Epithelial cell of prostate (primary cell): ENCODE measurements around the gene HTRA3.
A peak's percentile ranks its signal among the peaks of the same experiment; 100 is the strongest.
"Not testable (repeated sequence)": the region's sequence is repeated elsewhere in the genome, so short reads cannot be mapped to it uniquely, and the experiment has no call there.

Experiments used
- DNase-seq: peaks from one replicate; pipeline ENCODE4 v3.0.0-alpha.2; 2011; ENCODE audit warnings: low read depth, low spot score
- H3K27ac ChIP-seq: fragments of 450-650 bp; 2 replicates; pipeline ENCODE4 v1.5.1; 2017; ENCODE audit warnings: mild to moderate bottlenecking

The HTRA3 gene

DNA sequence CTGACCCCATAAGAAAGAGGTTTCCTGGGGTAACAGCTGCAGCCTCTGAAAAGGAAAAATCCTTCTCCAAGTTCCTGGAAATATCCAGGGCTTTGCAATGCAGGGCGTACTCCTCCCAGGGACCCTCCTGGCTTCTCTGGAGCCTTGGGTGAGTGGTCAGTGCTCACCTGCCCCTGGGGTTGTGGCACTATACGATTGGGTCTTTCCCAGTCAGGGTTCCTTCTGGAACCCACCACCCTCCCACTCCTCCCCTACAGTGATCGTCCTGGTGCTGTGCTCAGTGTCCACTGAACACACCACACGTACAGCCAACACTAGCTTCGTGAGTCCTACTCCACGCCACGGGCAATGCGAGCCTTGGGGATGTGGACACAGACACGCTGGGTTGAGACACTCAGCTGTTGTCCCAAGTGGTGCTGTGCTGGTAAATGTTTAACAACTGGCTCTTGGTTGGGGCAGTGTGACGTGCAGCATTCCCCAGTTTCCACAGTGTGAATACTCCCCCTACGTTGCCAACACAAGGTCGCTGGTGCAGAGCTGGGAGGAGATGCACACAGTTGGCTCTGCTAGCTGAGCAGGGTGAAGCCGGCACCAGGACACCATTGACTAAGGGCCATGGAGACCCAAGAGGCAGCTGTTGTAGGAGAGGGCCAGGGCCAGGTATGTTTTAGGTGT is 65.4 kb downstream of the HTRA3 start:
- no peak overlapping the region for H3K27ac ChIP-seq
- no peak for DNase-seq

DNA sequence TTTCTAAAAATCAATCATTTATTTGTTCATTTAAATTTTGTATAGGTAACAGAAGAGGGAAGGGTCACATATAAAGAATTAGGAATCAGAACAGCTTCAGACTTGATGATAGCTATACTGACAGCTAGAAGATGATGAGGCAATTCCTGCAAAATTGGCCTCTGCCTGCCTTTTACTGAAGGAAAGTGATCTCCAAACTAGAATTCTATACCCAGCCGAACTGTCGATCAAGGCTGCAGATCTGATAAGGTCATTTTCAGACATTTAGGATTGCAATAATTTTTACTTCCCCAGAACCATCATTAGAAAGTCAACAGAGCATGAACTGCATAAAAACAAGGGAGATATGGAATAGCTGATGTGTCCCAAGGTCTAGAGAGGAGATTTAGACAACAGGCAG is 66.3 kb downstream of the HTRA3 start:
- H3K27ac ChIP-seq: peak overlapping the region; percentile 59
- no peak for DNase-seq

DNA sequence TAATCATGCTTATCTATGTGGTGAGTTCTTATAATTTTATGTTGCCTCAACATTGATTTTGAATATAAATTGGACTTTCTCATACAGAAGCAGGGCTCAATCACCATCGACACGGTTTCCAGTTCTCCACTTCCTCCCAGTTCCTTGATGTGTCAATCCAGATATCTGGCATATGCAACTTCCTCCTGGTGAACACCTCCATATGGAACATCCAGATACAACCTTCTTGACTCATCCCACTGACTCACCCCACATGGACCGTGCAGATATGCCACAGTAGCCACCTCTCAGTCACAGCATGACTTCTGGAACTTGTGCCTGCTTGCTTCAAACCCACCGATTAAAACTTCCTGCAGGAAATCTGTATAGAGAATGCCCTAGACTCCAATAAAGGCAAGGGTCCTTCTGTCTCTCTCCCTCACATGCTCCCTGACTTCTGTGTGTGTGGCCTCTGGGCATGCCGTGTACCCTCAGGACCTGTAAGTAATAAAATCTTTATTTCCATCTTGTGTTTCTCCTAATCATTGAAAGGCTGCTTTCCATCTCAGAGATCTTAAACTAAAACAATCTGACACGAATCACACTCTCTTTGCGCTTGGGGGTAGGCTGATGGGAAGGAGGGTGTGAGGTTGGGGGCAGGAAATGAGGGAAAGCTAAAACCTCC is 67.0 kb downstream of the HTRA3 start:
- peak overlapping the region; percentile 59 for H3K27ac ChIP-seq
- peak; percentile 83 for DNase-seq

DNA sequence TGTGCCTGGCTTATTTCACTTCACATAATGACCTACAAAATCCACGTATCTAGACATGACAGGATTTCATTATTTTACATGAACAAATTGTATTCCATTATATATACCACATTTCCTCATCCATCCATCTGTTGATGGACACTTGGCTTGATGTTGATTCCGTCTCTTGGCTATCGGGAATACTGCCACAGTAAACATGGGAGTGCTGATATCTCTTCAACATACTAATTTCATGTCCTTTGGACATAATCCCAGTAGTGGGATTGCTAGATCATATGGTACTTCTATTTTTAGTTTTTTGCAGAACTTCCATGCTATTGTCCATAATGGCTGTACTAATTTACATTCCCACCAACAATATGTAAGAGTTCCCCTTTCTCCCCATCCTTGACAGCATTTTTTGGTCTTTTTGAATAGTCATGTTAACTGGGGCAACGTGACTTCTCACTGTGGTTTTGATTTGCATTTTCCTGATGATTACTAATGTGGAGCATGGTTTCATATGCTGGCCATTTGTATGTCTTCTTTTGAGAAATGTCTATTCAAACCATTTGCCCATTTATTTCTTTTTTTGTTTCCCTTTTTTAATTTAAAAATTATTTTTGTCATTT is 68.9 kb downstream of the HTRA3 start:
- no peak for DNase-seq

DNA sequence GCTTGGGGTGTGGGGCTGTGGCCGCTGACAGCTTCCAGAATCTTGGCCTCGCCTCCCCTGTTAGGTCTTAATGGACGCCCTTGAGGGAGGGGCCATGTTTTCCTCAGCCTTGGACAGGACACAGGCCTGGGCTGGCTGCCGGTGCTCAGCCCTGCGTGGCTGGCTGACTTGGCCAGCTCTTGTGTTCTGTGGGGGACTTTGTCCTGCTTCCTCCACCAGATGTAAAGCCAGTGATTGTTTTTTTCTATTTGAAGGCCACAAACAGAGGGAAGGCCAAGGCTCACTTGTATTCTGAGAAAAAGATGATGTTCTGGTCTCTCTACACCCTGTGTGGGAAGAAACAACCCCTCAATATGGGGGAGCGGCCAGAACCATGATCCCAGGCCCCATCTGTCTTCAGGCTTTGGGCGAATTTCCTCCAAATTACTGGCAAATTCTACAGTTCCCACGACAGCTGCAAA is 71.3 kb downstream of the HTRA3 start:
- H3K27ac ChIP-seq: no peak overlapping the region
- no peak for DNase-seq

More for the DNA sequence above, 68.9 kb downstream of the HTRA3 start:
- H3K27ac ChIP-seq: no peak overlapping the region

DNA sequence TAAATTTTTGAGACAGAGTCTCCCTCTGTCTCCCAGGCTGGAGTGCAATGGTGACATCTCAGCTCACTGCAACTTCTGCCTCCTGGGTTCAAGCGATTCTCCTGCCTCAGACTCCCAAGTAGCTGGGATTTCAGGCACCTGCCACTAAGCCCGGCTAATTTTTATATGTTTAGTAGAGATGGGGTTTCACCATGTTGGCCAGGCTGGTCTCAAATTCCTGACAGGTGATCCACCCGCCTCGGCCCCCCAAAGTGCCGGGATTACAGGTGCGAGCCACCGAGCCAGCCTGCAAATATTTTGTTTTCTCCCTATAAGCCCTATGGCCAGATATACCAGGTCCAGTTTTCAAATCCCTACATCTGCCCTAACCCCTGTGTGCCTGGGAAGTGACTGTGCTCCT is 71.7 kb downstream of the HTRA3 start:
- H3K27ac ChIP-seq, DNase-seq: not testable (repeated sequence)

DNA sequence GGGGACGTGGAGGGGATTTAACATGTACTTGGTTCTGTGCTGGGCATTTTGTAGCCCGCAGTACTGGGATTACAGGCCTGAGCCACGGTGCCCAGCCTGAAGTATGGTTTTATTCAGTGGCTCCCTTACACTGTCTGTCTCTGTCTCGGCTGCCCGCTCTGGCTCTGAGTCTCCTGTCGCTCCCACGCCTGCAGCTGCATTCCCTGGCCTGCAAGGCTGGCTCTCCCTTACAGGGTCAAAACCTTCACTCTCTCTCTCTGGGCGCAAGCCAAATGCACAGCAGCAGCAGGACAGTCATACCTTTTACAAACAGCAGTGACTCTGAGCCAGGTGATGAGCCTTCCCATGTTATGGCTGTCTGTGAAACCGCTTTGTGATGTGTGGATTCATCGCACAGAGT is 72.1 kb downstream of the HTRA3 start:
- no peak overlapping the region for H3K27ac ChIP-seq
- DNase-seq: no peak

DNA sequence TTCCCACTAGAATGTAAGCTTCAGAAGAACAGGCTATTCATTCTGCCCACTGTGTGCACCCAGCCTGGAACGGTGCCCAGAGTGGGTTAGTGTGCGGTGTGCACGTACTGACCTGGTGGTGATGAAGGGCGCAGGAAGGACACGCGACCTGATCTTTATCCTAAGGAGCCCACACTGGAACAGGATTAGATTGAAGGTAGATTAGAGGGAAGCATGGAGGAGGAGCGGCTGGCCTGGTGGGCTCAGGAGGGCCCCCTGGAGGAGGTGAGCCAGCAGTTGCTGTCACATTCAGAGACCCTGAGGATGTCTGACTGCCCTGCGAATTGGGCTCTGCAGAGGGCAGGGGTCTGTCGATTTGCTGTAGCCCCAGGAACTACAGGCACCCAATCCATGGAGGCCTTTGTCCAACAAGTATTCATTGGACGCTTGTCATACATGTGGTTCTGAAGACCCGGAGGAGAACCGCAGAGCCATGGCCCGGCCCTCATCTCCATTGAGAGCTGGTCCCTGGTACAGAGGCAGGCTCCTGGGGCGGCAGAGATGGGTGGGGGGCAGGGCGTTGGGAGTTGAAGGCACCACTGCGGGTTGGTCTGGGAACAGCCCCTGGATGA is 73.2 kb downstream of the HTRA3 start:
- DNase-seq: no peak
- H3K27ac ChIP-seq: no peak overlapping the region

DNA sequence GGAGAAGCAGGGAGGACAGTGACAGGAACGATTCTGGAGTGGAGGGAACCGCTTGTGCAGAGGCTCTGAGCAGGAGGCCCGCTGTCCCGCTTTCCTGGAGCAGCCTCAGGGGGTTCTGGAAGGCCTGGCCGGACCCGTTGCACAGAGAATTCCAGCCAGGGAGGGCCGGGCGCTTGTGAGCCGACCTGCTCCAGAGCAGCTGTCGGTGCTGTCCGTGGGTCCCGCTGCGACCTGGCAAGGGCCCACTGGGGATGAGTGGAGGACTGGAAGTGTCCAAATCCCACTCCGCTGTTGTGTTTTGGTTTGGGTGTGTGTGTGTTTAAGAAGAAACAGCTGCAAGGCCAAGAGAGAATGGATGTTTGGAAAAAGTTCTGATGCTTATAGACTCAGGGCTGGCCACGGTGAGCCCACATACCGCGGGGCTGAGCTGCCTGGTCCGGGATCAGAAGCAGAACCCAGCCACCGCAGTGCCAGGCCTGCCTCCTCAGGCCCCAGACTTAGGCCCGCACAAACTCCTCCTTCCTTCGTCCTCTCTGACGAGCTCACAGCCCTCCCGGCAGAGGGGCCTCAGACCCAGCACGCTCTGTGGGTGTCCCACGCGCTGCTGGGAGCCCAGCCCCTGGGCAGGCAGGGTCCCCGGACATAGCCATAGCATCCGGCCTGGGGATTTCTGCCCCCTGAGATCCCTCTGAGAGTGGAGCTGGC is 73.9 kb downstream of the HTRA3 start:
- H3K27ac ChIP-seq: no peak overlapping the region
- no peak for DNase-seq

DNA sequence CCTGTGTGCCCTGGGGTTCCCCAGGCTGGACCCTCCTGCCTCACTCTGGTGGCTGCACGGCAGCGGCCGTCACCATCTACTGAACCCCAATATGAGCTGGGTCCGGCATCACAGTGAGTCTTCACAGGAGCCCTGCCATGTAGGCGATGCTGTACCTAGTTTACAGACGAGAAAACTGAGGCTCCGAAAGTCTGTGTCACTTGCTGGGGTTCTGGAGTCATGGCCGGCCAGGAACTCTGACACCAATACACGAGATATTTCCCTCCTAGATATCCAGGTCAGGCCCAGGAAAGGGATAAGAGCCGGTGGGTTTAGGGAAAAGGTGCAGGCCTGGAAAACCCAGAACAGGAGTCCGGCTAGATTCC is 74.4 kb downstream of the HTRA3 start:
- H3K27ac ChIP-seq: no peak overlapping the region
- DNase-seq: no peak

DNA sequence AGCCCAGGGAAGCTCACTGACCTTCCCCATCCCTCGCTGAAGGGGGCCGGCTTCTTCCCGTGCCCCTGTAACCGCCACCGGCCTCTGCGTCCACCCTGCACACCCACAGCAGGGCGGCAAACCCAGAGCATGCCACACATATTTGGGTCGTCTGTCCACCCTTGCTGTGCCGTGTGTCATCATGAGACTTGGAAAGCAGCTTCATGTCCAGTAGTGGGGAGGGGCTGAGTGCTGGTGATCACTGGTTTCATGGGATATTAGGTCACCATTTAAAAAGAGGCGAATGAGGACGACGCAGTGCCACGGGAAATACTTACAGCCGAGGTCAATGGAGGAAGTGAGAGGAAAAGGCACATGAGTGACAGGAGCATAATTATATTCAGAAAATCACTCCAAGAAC is 74.8 kb downstream of the HTRA3 start:
- DNase-seq: no peak
- no peak overlapping the region for H3K27ac ChIP-seq

DNA sequence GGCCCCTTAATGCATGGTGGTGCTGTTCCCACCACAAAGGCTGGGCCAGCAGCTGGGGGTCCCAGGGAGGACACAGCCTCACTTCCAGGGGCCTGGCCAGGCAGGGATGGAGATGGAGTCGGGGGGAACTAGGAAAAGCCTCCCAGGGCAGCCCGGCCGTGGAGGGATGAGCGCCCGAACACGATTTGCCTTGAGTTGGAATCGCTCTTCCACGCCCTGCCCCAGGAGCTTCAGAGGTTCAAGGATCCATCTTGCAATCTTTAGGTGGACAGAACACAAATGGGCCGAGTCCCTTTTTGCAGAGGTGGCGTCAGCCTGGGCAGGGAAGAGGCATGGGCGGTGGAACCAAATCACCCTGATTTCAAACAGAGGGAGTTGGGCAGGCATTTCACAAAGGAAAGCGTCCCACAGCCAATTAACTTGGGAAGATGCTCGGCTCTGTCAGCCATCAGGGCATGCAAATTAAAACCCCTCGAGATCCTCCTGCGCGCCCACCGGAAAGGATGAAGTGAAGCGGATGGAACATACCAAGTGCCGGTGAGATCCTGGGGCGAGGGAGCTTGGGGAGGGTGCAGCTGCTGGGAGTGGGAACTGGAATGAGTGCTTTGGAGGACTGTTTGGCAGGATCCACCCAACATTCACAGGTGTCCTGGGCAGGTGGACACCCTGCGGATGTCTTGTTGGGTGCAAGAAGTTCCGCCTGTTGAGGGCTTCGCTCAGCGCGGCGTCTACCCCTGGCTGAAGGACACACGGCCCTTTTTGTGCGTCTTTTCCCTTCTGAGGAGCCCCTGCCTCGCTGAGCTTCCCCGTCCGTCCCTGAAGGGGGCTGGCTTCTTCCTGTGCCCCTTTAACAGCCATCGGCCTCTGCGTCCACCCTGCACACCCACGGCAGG is 75.7 kb downstream of the HTRA3 start:
- H3K27ac ChIP-seq: no peak overlapping the region
- DNase-seq: no peak

DNA sequence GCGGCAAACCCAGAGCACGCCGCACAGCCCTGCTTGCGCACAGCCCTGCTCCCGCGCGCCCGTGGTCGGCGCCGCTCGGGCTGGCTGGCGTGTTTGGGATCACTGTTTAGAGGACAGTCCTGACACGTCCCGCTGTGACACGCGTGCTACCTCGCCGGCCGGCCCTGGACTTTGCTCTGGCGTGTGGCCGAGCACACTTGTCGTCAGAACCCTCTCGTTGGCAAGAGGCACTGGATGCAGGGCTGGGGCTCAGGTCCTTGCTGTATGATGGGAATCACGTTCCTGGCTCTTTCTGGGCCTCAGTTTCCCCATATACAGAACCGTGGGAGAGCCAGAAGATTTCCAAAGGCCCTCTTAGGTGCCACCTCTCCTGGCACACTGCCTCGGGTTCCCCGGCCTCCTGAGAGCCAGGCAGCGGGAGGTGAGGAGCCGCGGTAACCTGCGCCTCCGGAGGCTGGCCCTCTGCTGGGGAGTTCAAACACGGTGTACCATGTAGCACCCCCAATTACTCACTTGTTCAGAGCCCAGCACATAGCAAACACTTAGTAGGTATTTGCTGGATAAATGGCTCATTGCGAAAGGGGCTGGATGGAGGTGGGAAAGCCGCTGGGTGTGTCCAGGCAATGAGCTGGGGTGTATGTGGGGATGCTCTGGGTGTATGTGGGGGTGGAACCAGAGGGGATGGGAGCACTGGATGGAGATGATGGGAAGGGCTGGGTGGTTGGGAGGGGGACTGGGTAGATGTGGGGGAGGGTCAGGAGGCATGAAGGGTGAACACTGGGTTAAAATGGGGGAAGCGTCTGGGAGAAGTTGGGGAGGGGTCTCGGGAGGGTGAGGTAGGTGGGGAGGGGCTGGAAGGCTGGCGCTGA is 76.6 kb downstream of the HTRA3 start:
- DNase-seq: no peak
- no peak overlapping the region for H3K27ac ChIP-seq

DNA sequence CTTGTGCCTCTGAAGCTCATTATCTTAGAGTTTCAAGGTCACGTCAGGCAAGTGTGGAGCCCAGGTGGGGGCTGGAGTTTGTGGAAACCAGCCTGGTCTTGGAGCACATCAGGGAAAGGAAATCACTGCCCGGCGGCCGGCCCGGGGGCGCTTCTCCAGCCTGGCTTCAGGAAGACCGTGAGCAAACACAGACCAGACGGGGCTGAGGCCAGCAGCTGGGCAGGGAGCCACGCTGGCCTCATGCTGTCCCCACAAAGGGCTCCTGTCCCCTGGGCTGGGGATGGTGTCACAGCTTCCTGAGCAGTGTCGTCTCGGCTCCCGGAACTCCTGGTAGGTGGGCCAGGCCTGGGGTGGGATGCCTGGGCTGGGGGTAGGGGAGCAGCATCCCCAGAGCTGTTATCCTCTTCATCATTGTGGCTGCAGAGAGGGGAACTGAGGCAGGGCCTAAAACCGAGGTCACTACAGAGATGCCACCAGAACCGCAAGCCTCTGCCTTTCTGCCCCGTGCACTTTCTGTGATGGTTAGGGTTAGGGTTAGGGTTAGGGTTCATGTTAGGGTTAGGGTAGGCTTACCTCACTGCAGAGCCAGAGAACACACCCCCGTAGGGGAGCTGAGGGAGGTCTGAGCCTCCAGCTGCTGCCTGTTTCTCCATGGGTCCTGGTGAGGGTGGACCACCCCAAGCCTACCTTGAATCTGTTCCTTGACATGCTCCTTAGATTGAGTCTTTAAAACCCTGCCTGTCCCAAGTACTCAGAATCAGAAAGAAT is 77.5 kb downstream of the HTRA3 start:
- H3K27ac ChIP-seq: no peak overlapping the region
- no peak for DNase-seq

DNA sequence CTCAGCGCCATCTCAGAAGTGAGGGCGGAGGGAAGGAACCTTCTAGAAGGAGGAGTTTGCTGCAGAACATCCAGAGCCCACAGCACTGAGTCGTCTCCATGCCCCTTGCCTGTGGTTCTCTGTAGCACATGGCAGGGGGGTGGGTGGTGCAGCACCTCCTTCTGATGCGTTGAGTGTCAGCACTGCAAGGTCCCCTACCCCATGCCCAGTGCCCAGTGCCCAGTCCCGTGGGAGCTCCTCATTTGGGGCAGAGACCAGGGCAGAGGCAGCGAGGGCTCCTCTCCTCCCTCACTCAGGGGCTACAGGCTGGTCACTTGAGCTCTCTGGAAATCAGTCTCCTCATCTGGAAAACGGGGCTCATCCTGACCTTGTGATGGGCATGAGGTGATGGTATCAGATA is 78.1 kb downstream of the HTRA3 start:
- H3K27ac ChIP-seq: no peak overlapping the region
- DNase-seq: no peak

DNA sequence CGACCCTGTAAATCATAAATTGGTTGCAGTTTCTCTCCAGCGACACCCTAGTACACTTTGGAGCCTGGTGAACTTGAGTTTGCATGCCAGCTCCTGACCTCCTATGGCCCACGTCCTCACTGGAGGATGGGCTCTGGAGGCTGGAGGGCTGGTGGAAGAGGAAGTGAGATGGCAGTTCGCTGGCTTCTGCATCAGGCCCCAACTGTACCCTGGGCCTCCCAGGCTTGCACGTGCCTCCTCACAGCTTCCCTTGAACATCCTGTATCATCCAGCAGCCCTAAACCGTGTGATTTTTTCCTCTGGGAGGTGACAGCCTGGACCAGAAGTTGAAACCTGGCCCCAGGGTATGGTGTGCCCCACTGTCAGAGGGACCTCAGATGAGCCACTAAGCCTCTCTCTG is 78.5 kb downstream of the HTRA3 start:
- H3K27ac ChIP-seq: no peak overlapping the region
- DNase-seq: no peak

DNA sequence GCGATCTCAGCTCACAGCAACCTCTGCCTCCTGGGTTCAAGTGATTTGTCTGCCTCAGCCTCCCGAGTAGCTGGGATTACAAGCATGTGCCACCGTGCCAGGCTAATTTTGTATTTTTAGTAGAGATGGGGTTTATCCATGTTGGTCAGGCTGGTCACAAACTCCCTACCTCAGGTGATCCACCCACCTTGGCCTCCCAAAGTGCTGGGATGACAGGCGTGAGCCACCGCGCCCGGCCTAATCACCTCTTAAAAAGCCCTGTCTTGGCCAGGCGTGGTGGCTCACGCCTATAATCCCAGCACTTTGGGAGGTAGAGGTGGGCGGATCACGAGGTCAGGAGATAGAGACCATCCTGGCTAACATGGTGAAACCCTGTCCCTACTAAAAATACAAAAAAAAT is 79.7 kb downstream of the HTRA3 start:
- not testable (repeated sequence) for DNase-seq, H3K27ac ChIP-seq

DNA sequence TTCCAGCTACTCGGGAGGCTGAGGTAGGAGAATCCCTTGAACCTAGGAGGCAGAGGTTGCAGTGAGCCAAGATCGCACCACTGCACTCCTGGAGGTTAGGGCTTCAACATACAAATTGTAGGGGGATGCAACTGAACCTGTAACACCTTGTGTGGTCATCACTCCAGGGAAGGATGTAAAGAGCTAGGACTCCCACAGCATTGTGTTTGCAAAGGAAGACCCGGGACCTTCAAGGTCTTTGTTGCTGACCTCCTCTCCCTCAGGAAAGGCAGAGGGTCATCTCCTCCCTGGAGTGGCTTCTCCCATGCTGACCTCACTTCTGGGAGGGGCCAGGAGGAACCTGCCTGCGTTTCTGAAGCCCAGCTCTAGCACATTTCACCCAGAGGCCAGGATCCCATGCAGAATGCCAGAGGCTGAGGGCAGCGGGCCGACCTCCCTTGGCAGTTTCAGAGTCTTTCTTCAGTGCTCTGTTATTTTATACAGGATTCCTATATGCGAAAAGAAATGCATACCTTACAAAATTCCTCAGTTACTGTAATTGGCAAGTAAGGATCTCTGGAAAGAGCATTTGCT is 80.2 kb downstream of the HTRA3 start:
- H3K27ac ChIP-seq: no peak overlapping the region
- DNase-seq: no peak
